Fibroblast of lung (primary cell): ENCODE results near the gene ARMC10.

Experiments
- EZH2 ChIP-seq: IDR thresholded peaks from 2 replicates; pipeline ENCODE4 v1.5.1; 2012; ENCODE audit warnings: low read length, control low read depth, mild to moderate bottlenecking; ENCODE audit errors: missing control alignments
- TF ChIP-seq, protein P1 (sequence below), 2 donors: IDR thresholded peaks in 1 of 2; conservative IDR thresholded peaks in 1 of 2; 1 replicate in 1 of 2; 2 replicates in 1 of 2; pipeline ENCODE4 v1.5.1; 2011 to 2012; ENCODE audit warnings: low read length in 2 of 2, control low read depth in 1 of 2, inconsistent platforms in 1 of 2, low read depth in 1 of 2, mild to moderate bottlenecking in 1 of 2

DNA sequence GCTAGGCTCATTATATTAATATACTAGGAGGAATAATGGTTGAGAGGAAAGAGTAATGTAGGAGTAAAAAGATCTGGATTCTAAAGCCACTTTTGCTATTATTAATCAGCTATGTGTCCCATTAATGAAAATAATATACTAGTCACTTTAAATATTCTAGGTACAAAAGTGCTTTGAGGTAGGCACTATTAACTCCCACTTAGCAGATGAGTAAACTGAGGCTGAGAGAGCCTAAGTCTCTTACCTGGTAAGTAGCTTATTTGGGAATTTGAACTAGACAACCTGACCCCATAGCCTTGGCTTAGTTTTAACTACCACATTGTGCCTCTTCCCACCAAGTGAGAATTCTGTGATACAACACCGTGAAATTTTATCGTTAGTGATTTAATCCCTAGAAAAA is 6.0 kb downstream of the ARMC10 start:
- TF ChIP-seq, protein P1, sequence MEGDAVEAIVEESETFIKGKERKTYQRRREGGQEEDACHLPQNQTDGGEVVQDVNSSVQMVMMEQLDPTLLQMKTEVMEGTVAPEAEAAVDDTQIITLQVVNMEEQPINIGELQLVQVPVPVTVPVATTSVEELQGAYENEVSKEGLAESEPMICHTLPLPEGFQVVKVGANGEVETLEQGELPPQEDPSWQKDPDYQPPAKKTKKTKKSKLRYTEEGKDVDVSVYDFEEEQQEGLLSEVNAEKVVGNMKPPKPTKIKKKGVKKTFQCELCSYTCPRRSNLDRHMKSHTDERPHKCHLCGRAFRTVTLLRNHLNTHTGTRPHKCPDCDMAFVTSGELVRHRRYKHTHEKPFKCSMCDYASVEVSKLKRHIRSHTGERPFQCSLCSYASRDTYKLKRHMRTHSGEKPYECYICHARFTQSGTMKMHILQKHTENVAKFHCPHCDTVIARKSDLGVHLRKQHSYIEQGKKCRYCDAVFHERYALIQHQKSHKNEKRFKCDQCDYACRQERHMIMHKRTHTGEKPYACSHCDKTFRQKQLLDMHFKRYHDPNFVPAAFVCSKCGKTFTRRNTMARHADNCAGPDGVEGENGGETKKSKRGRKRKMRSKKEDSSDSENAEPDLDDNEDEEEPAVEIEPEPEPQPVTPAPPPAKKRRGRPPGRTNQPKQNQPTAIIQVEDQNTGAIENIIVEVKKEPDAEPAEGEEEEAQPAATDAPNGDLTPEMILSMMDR (conservative IDR thresholded peaks at IDR 0.05 in 1 of 2, IDR thresholded peaks at IDR 0.05 in 1 of 2; ENCODE audit: low read depth in 1 of 2, low read length in 2 of 2): no peak
- no peak for TF ChIP-seq EZH2
